GM15510 (cell line): ENCODE data around the gene TFF3.

ENCODE experiments used
- POLR2A ChIP-seq: IDR thresholded peaks from 3 replicates; pipeline ENCODE4 v1.6.1; 2011; ENCODE audit warnings: borderline replicate concordance; ENCODE audit not compliant: insufficient read length; ENCODE audit errors: extremely low read depth

The TFF3 gene

GRCh38 chr21:42340187-42341050, 25.2 kb upstream of the TFF3 start:
- TF ChIP-seq POLR2A, result no peak

- TF ChIP-seq POLR2A, result no peak
Measured at GRCh38 chr21:42338729-42339715, 23.8 kb upstream of the TFF3 start.

GRCh38 chr21:42337830-42338728, 22.9 kb upstream of the TFF3 start:
- TF ChIP-seq POLR2A, result no peak

GRCh38 chr21:42337276-42337675, 22.1 kb upstream of the TFF3 start:
- no peak for TF ChIP-seq POLR2A

- no peak for TF ChIP-seq POLR2A
Measured at GRCh38 chr21:42336054-42336453, 20.8 kb upstream of the TFF3 start.

GRCh38 chr21:42332557-42333317, 17.5 kb upstream of the TFF3 start:
- no peak for TF ChIP-seq POLR2A

- no peak for TF ChIP-seq POLR2A
Measured at GRCh38 chr21:42331660-42332059, 16.5 kb upstream of the TFF3 start.

GRCh38 chr21:42330380-42331371, 15.5 kb upstream of the TFF3 start:
- TF ChIP-seq POLR2A, result no peak

- TF ChIP-seq POLR2A, result no peak
Measured at GRCh38 chr21:42324896-42325295, 9.7 kb upstream of the TFF3 start.

- no peak for TF ChIP-seq POLR2A
Measured at GRCh38 chr21:42321845-42322244, 6.6 kb upstream of the TFF3 start.

GRCh38 chr21:42321231-42321630, 6.0 kb upstream of the TFF3 start:
- TF ChIP-seq POLR2A, result no peak

- no peak for TF ChIP-seq POLR2A
Measured at GRCh38 chr21:42320791-42321190, 5.6 kb upstream of the TFF3 start.
